ENCODE results near the gene SSX2IP. TPM values are rescaled to one million over a fixed set of nuclear protein-coding genes. Genes with fewer than 3 reads are reported as not detected.

The SSX2IP gene
- total RNA-seq, 1 experiment from 2014 or later, result 20.7 TPM

GRCh38 chr1:84615790-84616189, 74.5 kb downstream of the SSX2IP start:
- no peak for DNase-seq
- Histone ChIP-seq H3K79me2 (ENCODE audit: low read depth) (no peaks in the 10 kb centered on the region), H3K9me3 (ENCODE audit: insufficient read depth, low read depth) (0 out of 2 replicates have a peak, but pooled peaks cover 9% of the 10 kb centered on the region), H3K27ac (no peak overlapping the region), H3F3A (ENCODE audit: insufficient read depth, low read depth) (no peaks in the 10 kb centered on the region), H4K20me1 (ENCODE audit: insufficient read depth) (no peaks in the 10 kb centered on the region), H3K4me3 (no peak overlapping the region), H3K4me1 (replicated peaks; ENCODE audit: insufficient read depth) (peaks cover 10% of the 10 kb centered on the region), H3K4me2 (no peak overlapping the region), H3K27me3 (ENCODE audit: insufficient read depth, low read depth) (no peaks in the 10 kb centered on the region), H3K36me3 (ENCODE audit: low read depth) (no peaks in the 10 kb centered on the region), H2AFZ (no peak overlapping the region), H3K9me2 (ENCODE audit: insufficient read depth) (no peaks in the 10 kb centered on the region)
- intact Hi-C loops (cut with micrococcal nuclease; ENCODE audit: unreplicated experiment), result no loop called here
- TF ChIP-seq EZH2 (IDR thresholded peaks at IDR 0.05; ENCODE audit: low read depth) (no peak), CTCF (conservative IDR thresholded peaks at IDR 0.05) (no peak)
- ChIA-PET POLR2A (ENCODE audit: unreplicated experiment) (interaction anchor here (0.7 kb wide), 1 partner anchor 469 kb away, joined by 4 read pairs; no protein-coding TSS in a partner anchor), CTCF (no interaction called here)
- no TSS peak for BruUV-seq (replicated peaks)

- H3K9me2 ChIP-seq (ENCODE audit: insufficient read depth), result no peaks in the 10 kb centered on the region
- BruUV-seq (replicated peaks), result no TSS peak
- no peak for DNase-seq
- no peaks in the 10 kb centered on the region for H3F3A ChIP-seq (ENCODE audit: insufficient read depth, low read depth)
- no peak overlapping the region for H3K27ac ChIP-seq
- no peaks in the 10 kb centered on the region for H3K4me1 ChIP-seq (replicated peaks; ENCODE audit: insufficient read depth)
- H2AFZ ChIP-seq, result no peak overlapping the region
- H3K27me3 ChIP-seq (ENCODE audit: insufficient read depth, low read depth), result no peaks in the 10 kb centered on the region
- TF ChIP-seq CTCF (conservative IDR thresholded peaks at IDR 0.05), result no peak
- no peak for TF ChIP-seq EZH2 (IDR thresholded peaks at IDR 0.05; ENCODE audit: low read depth)
- H4K20me1 ChIP-seq (ENCODE audit: insufficient read depth), result no peaks in the 10 kb centered on the region
- H3K36me3 ChIP-seq (ENCODE audit: low read depth), result no peaks in the 10 kb centered on the region
- CTCF ChIA-PET, result no interaction called here
- H3K9me3 ChIP-seq (ENCODE audit: insufficient read depth, low read depth), result 0 out of 2 replicates have a peak, but pooled peaks cover 9% of the 10 kb centered on the region
- no peak overlapping the region for H3K4me2 ChIP-seq
- no peak overlapping the region for H3K4me3 ChIP-seq
- POLR2A ChIA-PET (ENCODE audit: unreplicated experiment), result no interaction called here
- intact Hi-C loops (cut with micrococcal nuclease; ENCODE audit: unreplicated experiment), result no loop called here
- no peaks in the 10 kb centered on the region for H3K79me2 ChIP-seq (ENCODE audit: low read depth)
Observed at GRCh38 chr1:84613887-84614286, 76.4 kb downstream of the SSX2IP start.

- intact Hi-C loops (cut with micrococcal nuclease; ENCODE audit: unreplicated experiment), result no loop called here
- POLR2A ChIA-PET (ENCODE audit: unreplicated experiment), result no interaction called here
- Histone ChIP-seq H3K4me1 (replicated peaks; ENCODE audit: insufficient read depth) (no peaks in the 10 kb centered on the region), H2AFZ (no peak overlapping the region), H3K79me2 (ENCODE audit: low read depth) (no peaks in the 10 kb centered on the region), H3K36me3 (ENCODE audit: low read depth) (no peaks in the 10 kb centered on the region), H3K4me2 (no peak overlapping the region), H4K20me1 (ENCODE audit: insufficient read depth) (no peaks in the 10 kb centered on the region), H3F3A (ENCODE audit: insufficient read depth, low read depth) (no peaks in the 10 kb centered on the region), H3K9me3 (ENCODE audit: insufficient read depth, low read depth) (0 out of 2 replicates have a peak, but pooled peaks cover 9% of the 10 kb centered on the region), H3K27me3 (ENCODE audit: insufficient read depth, low read depth) (no peaks in the 10 kb centered on the region), H3K9me2 (ENCODE audit: insufficient read depth) (no peaks in the 10 kb centered on the region), H3K4me3 (no peak overlapping the region), H3K27ac (no peak overlapping the region)
- no peak for TF ChIP-seq EZH2 (IDR thresholded peaks at IDR 0.05; ENCODE audit: low read depth)
- no peak for TF ChIP-seq CTCF (conservative IDR thresholded peaks at IDR 0.05)
- CTCF ChIA-PET, result no interaction called here
- no peak for DNase-seq
- BruUV-seq (replicated peaks), result no TSS peak
Observed at GRCh38 chr1:84613026-84613425, 77.2 kb downstream of the SSX2IP start.

Measured in PC-9 (cell line).